ENCODE results near the gene BCHE. TPM values are rescaled to one million over a fixed set of nuclear protein-coding genes. Genes with fewer than 3 reads are reported as not detected.

Gene BCHE
- total RNA-seq, 1 donor from 2014 or later: not detected

GRCh38 chr3:165837801-165838200 lies 578 bp upstream of the BCHE start:
- no peak overlapping the region for H3K4me3 ChIP-seq
- no peaks in the 10 kb centered on the region for H3K9me3 ChIP-seq
- DNase-seq (ENCODE audit: low spot score in 2 of 2): no peak
- intact Hi-C loops (cut with DNase I): no loop called here
- no peaks in the 10 kb centered on the region for H3K27me3 ChIP-seq
- H3K27ac ChIP-seq: no peak overlapping the region
- H3K36me3 ChIP-seq: no peaks in the 10 kb centered on the region
- TF ChIP-seq, protein P1, sequence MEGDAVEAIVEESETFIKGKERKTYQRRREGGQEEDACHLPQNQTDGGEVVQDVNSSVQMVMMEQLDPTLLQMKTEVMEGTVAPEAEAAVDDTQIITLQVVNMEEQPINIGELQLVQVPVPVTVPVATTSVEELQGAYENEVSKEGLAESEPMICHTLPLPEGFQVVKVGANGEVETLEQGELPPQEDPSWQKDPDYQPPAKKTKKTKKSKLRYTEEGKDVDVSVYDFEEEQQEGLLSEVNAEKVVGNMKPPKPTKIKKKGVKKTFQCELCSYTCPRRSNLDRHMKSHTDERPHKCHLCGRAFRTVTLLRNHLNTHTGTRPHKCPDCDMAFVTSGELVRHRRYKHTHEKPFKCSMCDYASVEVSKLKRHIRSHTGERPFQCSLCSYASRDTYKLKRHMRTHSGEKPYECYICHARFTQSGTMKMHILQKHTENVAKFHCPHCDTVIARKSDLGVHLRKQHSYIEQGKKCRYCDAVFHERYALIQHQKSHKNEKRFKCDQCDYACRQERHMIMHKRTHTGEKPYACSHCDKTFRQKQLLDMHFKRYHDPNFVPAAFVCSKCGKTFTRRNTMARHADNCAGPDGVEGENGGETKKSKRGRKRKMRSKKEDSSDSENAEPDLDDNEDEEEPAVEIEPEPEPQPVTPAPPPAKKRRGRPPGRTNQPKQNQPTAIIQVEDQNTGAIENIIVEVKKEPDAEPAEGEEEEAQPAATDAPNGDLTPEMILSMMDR (IDR thresholded peaks at IDR 0.05): no peak
- no peaks in the 10 kb centered on the region for H3K4me1 ChIP-seq

DNA sequence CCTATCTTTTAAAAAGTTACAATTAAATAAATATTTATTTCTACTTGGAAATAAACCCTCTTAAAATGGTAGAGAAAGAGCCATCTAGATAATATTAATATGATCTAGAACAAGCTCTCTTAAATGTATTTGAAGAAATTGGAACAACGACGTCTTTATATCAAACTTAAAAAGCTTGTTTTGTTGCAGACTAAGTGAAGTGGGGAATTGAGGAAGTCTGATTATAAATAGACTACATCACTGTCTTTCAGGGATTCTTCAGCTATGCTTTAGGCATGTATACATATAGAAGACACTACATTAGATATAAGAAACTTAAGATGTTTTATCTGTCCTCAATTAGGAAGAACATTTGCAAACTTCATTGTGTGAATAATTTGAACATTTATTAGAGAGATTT lies 1.8 kb downstream of the BCHE start:
- Histone ChIP-seq H3K9me3 (no peaks in the 10 kb centered on the region), H3K27ac (no peak overlapping the region), H3K27me3 (no peaks in the 10 kb centered on the region), H3K36me3 (no peaks in the 10 kb centered on the region), H3K4me1 (no peaks in the 10 kb centered on the region), H3K4me3 (no peak overlapping the region)
- TF ChIP-seq, protein P1 (IDR thresholded peaks at IDR 0.05): no peak
- intact Hi-C loops (cut with DNase I): no loop called here
- DNase-seq (ENCODE audit: low spot score in 2 of 2): no peak

GRCh38 chr3:165830746-165831145 lies 6.5 kb downstream of the BCHE start:
- H3K27ac ChIP-seq: no peak overlapping the region

GRCh38 chr3:165827883-165828282 lies 9.3 kb downstream of the BCHE start:
- TF ChIP-seq, protein P1 (IDR thresholded peaks at IDR 0.05): no peak
- Histone ChIP-seq H3K27ac (no peak overlapping the region), H3K4me3 (no peak overlapping the region), H3K9me3 (no peaks in the 10 kb centered on the region), H3K36me3 (no peaks in the 10 kb centered on the region), H3K27me3 (no peaks in the 10 kb centered on the region), H3K4me1 (no peaks in the 10 kb centered on the region)
- DNase-seq (ENCODE audit: low spot score in 2 of 2): no peak
- intact Hi-C loops (cut with DNase I): no loop called here

More at GRCh38 chr3:165830746-165831145, 6.5 kb downstream of the BCHE start:
- Histone ChIP-seq H3K9me3 (no peaks in the 10 kb centered on the region), H3K4me1 (no peaks in the 10 kb centered on the region), H3K27me3 (no peaks in the 10 kb centered on the region), H3K4me3 (no peak overlapping the region), H3K36me3 (no peaks in the 10 kb centered on the region)
- DNase-seq (ENCODE audit: low spot score in 2 of 2): no peak
- intact Hi-C loops (cut with DNase I): no loop called here
- TF ChIP-seq, protein P1 (IDR thresholded peaks at IDR 0.05): no peak

- Histone ChIP-seq H3K9me3 (no peaks in the 10 kb centered on the region), H3K4me1 (no peaks in the 10 kb centered on the region), H3K27ac (no peak overlapping the region), H3K27me3 (no peaks in the 10 kb centered on the region), H3K4me3 (no peak overlapping the region), H3K36me3 (no peaks in the 10 kb centered on the region)
- DNase-seq (ENCODE audit: low spot score in 2 of 2): no peak
- TF ChIP-seq, protein P1 (IDR thresholded peaks at IDR 0.05): no peak
- intact Hi-C loops (cut with DNase I): no loop called here
Measured at GRCh38 chr3:165827233-165827632, 10.0 kb downstream of the BCHE start.

- Histone ChIP-seq H3K9me3 (no peaks in the 10 kb centered on the region), H3K4me3 (no peak overlapping the region), H3K27me3 (no peaks in the 10 kb centered on the region), H3K27ac (no peak overlapping the region), H3K36me3 (no peaks in the 10 kb centered on the region), H3K4me1 (no peaks in the 10 kb centered on the region)
- no peak for DNase-seq (ENCODE audit: low spot score in 2 of 2)
- TF ChIP-seq, protein P1 (IDR thresholded peaks at IDR 0.05): no peak
- intact Hi-C loops (cut with DNase I): no loop called here
Measured at GRCh38 chr3:165820671-165821123, 16.5 kb downstream of the BCHE start.

Data from ascending aorta (tissue), 2 donors.